GM12891 (cell line): ENCODE results near the gene PRR15.

Experiments used
- DNase-seq: peaks from one replicate; pipeline ENCODE4 v3.0.0; 2011; ENCODE audit warnings: low spot score; ENCODE audit not compliant: insufficient read length
- FAIRE-seq: peaks from 2 replicates; lab custom pipeline; 2011; peaks lifted over from hg19 to GRCh38; lab: Jason Lieb, UNC
- PAX5 ChIP-seq: IDR thresholded peaks from 2 replicates; pipeline ENCODE4 v1.6.1; 2011; ENCODE audit warnings: low read length, moderate library complexity, mild to moderate bottlenecking; ENCODE audit not compliant: insufficient read depth, severe bottlenecking
- POLR2A ChIP-seq: IDR thresholded peaks from 2 replicates; pipeline ENCODE4 v1.6.1; 2011; ENCODE audit warnings: low read depth, low read length, control low read depth
- POLR2AphosphoS5 ChIP-seq: IDR thresholded peaks from 2 replicates; pipeline ENCODE4 v1.6.1; 2011; ENCODE audit warnings: low read depth, low read length, control low read depth
- POU2F2 ChIP-seq: IDR thresholded peaks from 2 replicates; pipeline ENCODE4 v1.6.1; 2011; ENCODE audit warnings: low read depth, mild to moderate bottlenecking, control low read depth, low read length, moderate library complexity
- SPI1 ChIP-seq: IDR thresholded peaks from 2 replicates; pipeline ENCODE4 v1.6.1; 2011; ENCODE audit warnings: low read depth, low read length, control low read depth
- TAF1 ChIP-seq: IDR thresholded peaks from 2 replicates; pipeline ENCODE4 v1.6.1; 2011; ENCODE audit warnings: low read depth, low read length, control low read depth

The PRR15 gene

GRCh38 chr7:29552392-29552791, 11.2 kb upstream of the PRR15 start:
- FAIRE-seq (no peak), DNase-seq (no peak)
- TF ChIP-seq PAX5 (no peak), SPI1 (no peak), TAF1 (no peak), POU2F2 (no peak), POLR2A (no peak), POLR2AphosphoS5 (no peak)

- no peak for FAIRE-seq
- no peak for DNase-seq
- TF ChIP-seq SPI1 (no peak), POLR2AphosphoS5 (no peak), POU2F2 (no peak), POLR2A (no peak), TAF1 (no peak), PAX5 (no peak)
Measured at GRCh38 chr7:29555061-29555460, 8.6 kb upstream of the PRR15 start.

DNA sequence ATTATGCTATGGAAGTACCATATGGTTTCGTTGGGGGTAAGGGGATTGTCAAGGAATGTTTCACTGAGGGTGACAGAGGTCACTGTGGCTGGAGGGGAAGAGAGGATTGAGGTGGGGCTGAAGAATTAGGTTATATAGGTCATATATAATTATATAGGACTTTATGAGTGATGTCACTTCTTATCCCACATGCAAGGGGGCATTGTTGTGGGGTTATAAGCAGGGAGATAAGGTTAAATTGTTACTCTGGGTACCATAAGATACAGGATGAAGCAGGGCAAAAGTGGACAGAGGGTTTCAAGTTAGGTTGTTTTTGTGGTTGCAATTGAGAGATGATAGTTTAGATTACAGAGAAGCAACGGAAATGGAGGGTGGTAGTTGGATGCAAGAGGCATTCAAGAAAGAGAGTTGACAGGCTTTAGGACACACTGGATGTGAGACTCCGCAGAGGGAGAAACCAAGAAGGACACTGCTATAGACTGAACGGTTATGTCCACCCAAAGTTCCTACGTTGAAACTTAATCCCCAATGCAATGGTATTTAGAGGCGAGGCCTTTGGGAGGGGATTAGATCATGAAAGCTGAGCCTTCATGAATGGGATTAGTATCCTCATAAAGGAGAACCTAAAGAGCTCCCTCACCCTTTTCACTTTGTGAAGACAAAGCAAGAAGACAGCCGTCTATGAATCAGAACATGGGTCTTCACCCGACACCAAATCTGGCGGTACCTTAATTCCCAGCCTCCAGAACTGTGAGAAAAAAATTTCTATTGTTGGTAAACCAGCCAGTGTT, 7.0 kb upstream of the PRR15 start:
- no peak for FAIRE-seq

GRCh38 chr7:29557954-29558353, 5.7 kb upstream of the PRR15 start:
- FAIRE-seq (no peak), DNase-seq (no peak)
- TF ChIP-seq TAF1 (no peak), POLR2AphosphoS5 (no peak), POLR2A (no peak), POU2F2 (no peak)

More for the DNA sequence above, 7.0 kb upstream of the PRR15 start:
- DNase-seq: no peak
- TF ChIP-seq TAF1 (no peak), PAX5 (no peak), POLR2AphosphoS5 (no peak), POLR2A (no peak), POU2F2 (no peak), SPI1 (no peak)

DNA sequence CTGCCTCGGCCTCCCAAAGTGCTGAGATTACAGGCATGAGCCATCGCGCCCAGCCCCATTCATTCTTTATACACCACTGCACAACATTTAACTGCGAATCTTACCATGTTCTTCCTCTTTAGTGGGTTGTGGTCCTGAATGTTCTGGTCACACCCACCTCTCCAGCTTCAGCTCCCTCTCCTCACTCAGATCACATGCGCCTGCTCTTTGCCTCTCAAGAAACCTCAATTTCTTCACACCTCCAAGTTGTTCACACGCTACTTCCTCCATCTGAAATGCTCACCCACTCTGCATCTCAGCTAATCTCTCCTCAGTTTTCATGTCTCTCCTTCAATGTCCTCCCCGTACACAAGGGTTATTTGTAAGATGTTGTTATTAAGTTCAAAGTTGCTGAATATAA, 2.4 kb upstream of the PRR15 start:
- no peak for DNase-seq
- no peak for TF ChIP-seq PAX5
- no peak for FAIRE-seq

DNA sequence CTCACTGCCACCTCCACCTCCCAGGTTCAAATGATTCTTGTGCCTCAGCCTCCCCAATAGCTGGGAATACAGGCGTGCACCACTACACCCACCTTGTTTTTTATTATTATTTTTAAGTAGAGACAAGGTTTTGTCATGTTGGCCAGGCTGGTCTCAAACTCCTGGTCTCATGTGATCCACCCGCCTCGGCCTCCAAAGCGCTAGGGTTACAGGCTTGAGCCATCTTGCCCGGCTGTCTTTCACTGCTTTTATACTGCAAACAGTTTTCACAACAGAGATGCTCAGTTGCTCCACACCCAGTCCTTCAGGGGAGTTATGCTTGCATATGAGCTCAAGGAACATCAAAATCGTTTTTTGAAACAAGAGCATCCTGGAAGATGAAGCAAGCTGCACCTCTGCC, 1.3 kb upstream of the PRR15 start:
- no peak for TF ChIP-seq POLR2AphosphoS5
- TF ChIP-seq TAF1: no peak
- TF ChIP-seq SPI1: no peak
- no peak for TF ChIP-seq POU2F2
- no peak for TF ChIP-seq PAX5
- TF ChIP-seq POLR2A: no peak
- no peak for FAIRE-seq
- no peak for DNase-seq

GRCh38 chr7:29564496-29565223, 1.0 kb downstream of the PRR15 start:
- no peak for FAIRE-seq
- TF ChIP-seq POU2F2 (no peak), POLR2AphosphoS5 (no peak), SPI1 (no peak), POLR2A (no peak)
- peak; percentile 32 for DNase-seq

DNA sequence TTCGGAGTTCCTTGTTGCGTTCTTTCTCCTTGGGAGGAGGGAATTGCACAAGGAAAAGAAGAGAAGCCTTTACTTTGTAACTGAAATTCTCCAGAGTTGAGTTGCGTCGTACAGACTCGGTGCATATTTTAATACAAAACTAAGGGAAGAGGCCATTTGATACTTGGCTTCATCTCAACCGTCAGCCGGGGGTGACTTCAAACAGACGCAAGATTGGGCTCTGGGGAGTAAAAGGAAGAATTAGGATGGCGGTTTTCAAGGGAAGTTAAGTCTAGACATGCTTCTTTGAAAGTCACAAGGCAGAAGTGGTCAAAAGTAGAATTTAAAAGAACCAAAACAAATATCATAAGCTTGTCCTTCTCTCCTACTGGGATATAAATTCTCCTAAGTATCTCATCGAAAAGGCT, 1.6 kb downstream of the PRR15 start:
- DNase-seq (no peak), FAIRE-seq (no peak)
- no peak for TF ChIP-seq PAX5
- no peak for TF ChIP-seq POLR2A
- TF ChIP-seq POU2F2: no peak
- no peak for TF ChIP-seq TAF1
- TF ChIP-seq SPI1: no peak
- TF ChIP-seq POLR2AphosphoS5: no peak

GRCh38 chr7:29565634-29565981, 2.0 kb downstream of the PRR15 start:
- TF ChIP-seq TAF1 (no peak), SPI1 (no peak), PAX5 (no peak), POLR2A (no peak), POLR2AphosphoS5 (no peak), POU2F2 (no peak)
- no peak for FAIRE-seq

More at GRCh38 chr7:29565634-29565981, 2.0 kb downstream of the PRR15 start:
- DNase-seq: no peak
